Stimulated activated CD4-positive, alpha-beta T cell treated with anti-CD3 and anti-CD28 coated beads, Interleukin-4, amount 100 ng/mL, for 4 hours (primary cell): ENCODE data around the gene GRIK4.
"Not testable (repeated sequence)": the region's sequence is repeated elsewhere in the genome, so short reads cannot be mapped to it uniquely, and the experiment has no call there.

Source experiments
- DNase-seq, 2 experiments: peaks; one replicate each; pipeline ENCODE4 v3.0.0-alpha.2; 2020

The GRIK4 gene

GRCh38 chr11:120750647-120751549, 239.3 kb downstream of the GRIK4 start:
- DNase-seq: no peak

DNA sequence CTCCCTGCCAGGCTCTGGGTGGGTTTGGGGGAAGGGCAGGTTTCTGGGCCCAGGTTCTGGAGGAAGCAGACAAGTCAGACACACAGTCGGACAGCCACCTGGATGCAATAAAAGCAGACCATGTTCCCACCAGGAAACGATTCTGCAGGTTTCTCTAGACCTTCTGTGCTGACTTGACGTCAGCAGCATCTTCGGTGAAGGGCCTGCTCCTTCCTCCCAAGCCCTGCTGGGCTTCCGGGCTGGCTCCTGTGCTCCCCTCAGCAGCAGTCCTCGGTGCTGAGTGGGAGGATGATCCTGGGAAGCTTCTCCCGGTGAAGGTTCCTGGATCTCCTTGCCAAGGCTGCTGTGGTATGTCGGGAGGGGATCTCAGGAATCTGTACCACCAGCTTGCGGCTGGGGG, 240.0 kb downstream of the GRIK4 start:
- DNase-seq: no peak

- no peak for DNase-seq
Measured at GRCh38 chr11:120752668-120753067, 241.1 kb downstream of the GRIK4 start.

DNA sequence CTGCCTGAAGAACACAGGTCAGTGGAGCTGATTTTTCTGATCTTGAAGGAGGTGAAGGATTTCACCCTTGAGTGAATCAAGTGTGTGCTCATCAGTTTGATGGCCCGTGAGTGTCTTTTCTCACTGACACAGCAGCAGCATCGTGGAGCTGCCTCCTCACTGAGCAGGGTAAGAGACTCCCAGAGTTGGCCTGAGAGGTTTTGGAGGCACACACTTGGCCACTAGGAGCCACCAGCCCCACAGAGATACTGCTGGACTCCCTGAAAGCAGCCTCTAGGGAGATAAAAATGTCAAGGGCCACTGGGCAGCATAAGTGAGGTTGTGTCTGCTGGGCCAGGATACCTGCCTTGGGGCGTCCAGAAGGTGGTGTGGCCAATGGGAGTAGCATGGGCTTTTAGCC, 245.4 kb downstream of the GRIK4 start:
- no peak for DNase-seq

DNA sequence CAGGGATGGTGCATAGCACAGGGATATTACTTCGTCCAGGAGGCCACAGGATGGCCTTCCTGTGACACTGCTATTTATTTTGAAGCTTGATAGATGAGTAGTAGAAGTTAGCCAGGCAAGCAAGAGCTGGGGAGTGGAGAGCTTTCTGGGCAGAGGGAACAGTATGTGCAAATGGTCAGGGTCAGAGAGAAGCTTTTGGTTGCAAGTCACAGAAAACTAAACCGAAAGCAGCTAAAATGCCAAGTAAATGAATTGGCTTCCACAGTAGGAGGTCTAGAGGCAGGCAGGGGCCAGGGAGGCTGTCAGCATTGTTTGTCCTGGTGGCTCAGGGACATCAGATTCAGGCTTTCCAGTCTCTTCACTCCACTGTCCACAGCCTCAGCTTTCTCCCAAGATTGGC, 247.5 kb downstream of the GRIK4 start:
- no peak for DNase-seq

DNA sequence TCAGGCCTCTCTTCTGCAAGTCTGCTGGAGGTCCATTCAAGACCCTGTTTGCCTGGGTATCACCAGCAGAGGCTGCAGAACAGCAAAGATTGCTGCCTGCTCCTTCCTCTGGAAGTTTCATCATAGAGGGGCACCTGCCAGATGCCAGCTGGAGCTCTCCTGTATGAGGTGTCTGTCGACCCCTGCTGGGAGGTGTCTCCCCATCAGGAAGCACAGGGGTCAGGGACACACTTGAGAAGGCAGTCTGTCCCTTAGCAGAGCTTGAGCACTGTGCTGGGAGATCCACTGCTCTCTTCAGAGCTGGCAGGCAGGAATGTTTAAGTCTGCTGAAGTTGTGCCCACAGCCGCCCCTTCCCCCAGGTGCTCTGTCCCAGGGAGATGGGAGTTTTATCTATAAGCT, 254.2 kb downstream of the GRIK4 start:
- not testable (repeated sequence) for DNase-seq

DNA sequence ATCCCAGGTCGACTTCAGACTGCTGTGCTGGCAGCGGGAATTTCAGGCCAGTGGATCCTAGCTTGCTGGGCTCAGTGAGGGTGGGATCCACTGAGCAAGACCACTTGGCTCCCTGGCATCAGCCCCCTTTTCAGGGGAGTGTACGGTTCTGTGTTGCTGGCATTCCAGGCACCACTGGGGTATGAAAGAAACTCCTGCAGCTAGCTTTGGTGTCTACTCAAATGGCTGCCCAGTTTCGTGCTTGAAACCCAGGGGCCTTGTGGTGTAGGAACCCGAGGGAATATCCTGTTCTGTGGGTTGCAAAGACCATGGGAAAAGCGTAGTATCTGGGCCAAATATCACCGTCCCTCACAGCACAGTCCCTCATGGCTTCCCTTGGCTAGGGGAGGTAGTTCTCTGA, 254.8 kb downstream of the GRIK4 start:
- DNase-seq: no peak

- no peak for DNase-seq
Measured at GRCh38 chr11:120768949-120769348, 257.4 kb downstream of the GRIK4 start.

DNA sequence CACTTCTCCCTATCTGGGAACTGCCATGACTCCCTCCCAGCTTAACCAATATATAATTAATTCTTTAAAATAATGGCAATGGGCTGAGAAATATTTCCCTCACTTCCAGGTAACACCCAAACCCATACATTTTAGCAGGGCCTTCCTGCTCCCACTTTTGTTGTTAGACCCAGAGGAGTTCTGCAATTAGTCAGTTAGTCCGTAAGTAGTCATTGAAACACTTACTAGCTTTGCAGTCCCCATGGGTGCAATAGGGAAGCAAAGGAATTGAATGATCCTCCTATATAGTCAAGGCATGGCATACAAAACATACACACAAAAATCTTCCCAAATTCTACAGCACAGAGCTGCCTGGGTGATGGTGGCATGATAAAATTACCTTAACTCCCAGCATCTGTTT, 258.4 kb downstream of the GRIK4 start:
- no peak for DNase-seq

DNA sequence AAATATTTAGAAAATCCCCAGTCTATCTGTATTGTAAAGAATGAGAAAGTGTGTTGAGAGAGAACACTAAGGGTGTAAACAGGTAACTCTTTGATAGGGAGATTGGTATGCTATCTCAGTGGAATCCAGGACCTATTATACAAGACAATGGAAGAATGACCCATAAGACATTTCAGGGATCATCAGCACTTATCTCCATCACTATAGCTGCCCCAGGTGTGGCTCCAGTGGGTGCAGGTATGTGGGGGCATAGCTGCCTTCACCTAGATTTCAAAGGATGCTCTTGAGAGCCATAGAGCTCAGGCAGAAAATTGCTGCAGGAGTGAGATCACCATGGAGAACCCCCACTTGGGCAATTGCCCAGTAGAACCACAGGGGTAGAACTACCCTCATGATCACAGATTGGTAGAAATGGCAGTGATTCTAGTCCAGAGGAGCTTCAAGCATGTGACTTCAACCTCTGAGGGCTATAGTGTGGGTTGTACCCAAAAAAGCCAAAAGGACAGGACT, 260.1 kb downstream of the GRIK4 start:
- no peak for DNase-seq

DNA sequence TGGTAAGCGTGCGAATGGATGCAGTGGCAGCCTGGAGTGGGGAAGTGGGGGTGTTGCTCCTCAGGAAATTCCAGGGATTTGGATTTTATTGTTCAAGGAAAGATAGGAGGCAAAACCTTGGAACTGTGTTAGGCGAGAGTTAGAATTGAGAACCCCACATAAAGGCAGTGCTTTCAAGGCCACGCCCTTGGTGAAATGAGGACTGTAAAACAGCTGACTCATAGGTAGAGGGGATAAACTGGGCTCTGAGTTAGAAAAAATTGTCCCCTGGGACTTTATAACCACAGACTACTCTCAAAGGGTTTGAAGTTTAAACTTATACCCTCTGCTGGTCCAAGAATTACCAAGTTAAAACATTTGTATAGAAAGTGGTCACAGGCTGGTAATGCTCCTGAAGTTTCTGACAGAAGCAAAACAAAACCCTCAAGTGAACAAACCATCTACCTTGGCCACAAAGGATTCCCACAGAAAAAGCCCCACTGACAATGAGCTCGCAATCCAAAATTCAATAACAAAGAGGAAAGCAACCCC, 262.0 kb downstream of the GRIK4 start:
- no peak for DNase-seq

DNA sequence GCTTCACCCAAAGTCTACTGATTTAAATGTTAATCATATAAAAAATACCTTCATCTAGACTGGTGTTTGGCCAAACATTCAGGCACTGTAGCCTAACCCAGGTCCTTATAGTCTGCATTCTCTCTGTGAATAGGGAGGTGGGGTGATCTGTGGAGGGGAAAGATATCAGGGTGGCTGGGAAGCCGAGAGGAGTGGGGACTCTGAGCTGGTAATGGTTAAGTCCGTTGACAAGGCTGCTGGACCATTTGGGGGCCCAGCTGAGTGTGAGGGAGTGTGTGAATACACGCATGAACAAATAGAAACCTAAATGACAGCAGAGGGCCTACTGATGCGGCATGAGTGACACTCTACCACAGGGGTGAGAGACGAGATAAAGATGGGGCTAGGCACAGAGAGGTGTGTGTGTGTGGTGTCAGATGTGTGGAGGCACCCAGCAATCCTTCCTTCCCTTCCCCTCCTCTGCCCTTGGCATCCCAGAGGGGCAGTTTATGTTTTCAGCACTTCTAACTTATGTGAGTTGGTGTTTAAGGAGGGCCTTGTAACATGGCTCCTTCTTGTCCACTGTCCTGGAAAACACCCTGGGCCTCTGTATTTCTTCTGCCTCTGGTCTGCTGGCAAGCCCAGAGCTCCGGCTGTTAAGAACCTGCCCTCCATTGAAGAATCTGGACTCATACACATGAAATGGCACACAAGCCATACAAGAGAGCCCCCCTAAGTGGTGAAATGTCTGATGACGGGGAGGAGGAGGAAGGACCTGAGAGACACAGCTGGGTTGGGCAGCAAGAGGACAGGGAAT, 263.2 kb downstream of the GRIK4 start:
- DNase-seq: no peak

DNA sequence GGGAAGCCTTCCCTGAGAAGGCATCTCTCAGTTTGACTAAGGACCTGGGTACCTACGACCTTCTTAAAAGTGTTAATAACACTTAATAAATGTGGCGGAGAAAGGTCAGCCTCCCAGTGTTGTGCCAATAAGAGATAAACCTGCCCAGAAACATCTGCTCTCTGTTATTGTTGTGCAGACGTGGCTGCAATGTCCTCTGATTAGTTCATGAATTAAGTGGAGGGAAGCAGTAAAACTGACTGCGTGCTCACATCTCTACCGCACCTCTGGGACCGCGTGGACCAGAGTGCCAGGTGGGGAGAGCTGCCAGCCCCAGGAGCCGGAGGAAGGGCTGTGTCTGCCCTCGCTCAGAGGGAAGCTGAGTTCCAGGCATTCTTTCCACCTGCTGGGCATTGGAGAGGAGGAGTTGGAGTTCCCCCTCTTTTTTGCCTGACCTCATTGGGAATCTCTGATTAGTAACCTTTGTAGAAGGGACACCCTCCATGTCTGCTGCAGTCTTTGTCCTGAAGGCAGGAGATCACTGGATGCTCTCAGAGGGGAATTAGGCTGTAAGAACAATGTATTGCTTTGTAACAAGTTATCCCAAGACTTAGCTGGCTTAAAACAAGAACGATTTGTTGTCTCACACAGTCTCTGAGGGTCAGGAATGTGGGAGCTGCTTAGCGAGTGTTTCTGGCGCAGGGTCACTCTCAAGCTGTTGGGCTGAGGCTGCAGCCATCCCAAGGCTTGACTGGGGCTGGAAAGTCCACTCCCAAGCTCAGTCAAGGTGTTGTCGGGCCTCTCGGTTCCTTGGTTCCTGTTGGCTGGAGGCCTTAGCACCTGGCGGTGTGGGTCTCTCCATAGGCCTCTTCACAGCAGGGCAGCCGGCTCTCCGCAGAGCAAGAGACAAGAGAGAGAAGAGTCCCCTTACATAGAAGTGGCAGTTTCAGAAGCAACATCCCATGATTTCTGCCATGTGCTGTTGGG, 264.7 kb downstream of the GRIK4 start:
- DNase-seq: no peak

GRCh38 chr11:120778685-120779490, 267.3 kb downstream of the GRIK4 start:
- no peak for DNase-seq

- DNase-seq: no peak
Measured at GRCh38 chr11:120780239-120780638, 268.7 kb downstream of the GRIK4 start.

GRCh38 chr11:120781486-120782120, 270.1 kb downstream of the GRIK4 start:
- DNase-seq: no peak

GRCh38 chr11:120784566-120785251, 273.2 kb downstream of the GRIK4 start:
- DNase-seq: no peak

DNA sequence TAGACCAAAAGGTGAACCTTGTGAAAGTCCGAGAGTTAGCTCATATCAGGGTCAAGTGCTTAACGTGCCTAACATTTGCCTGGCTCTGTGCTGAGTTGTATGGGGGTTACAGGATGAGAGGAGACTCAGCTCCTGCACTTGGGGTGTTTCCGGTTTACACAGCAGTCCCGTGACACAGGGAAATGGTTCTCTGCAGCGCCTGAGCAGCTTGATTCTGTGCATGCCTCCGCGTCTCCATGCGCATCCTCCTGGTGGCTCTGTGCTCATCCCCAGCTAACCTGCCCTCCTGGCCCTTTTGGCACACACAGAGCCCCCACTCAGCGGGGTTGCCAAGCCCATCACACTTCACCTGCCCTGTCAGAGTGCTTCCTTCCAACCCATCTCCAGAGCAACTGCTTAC, 274.0 kb downstream of the GRIK4 start:
- no peak for DNase-seq

GRCh38 chr11:120786206-120786735, 274.7 kb downstream of the GRIK4 start:
- DNase-seq: no peak

DNA sequence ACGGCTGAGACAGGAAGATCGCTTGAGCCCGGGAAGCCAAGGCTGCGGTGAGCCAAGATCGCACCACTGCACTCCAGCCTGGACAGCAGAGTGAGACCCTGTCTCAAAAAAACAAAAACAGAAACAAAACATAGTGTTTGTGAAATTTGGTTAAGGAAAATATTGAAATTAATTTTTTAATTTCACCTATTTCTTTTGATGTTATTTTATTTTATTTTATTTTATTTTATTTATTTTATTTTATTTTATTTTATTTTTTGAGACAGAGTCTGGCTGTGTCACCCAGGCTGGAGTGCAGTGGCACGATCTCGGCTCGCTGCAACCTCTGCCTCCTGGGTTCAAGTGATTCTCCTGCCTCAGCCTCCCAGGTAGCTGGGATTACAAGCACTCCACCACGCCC, 275.7 kb downstream of the GRIK4 start:
- not testable (repeated sequence) for DNase-seq
